Pancreas (tissue), 10 donors: ENCODE data around the gene CAPRIN1. TPM values are rescaled to one million over a fixed set of nuclear protein-coding genes. Genes with fewer than 3 reads are reported as not detected.

Experiments used
- ATAC-seq, 4 donors: fragments of 200-7000 bp; cut with Tn5 transposase; one replicate each; pipeline versions ENCODE4 v1.8.0 to v1.9.1; 2020; ENCODE audit warnings: mild to moderate bottlenecking in 4 of 4, moderate library complexity in 4 of 4
- DNase-seq, 6 donors: peaks; one replicate each; pipeline ENCODE4 v3.0.0-alpha.2; 2020
- FAIRE-seq: peaks from 2 replicates; lab custom pipeline; 2012; peaks lifted over from hg19 to GRCh38; lab: Jason Lieb, UNC
- H3K27ac ChIP-seq, 4 donors: fragments of 200-600 bp; sonication (generic); 1 replicate in 3 of 4; 2 replicates in 1 of 4; pipeline versions ENCODE4 v1.5.0 to v1.8.0; 2020
- H3K27me3 ChIP-seq, 4 donors: fragments of 200-600 bp; one replicate each; pipeline ENCODE4 v1.8.0; 2021
- H3K36me3 ChIP-seq, 3 donors: fragments of 200-600 bp; sonication (generic) in 1 of 3; one replicate each; pipeline versions ENCODE4 v1.5.0 to v1.8.0; 2020 to 2021
- H3K4me1 ChIP-seq, 3 donors: fragments of 200-600 bp; one replicate each; pipeline ENCODE4 v1.8.0; 2021
- H3K4me3 ChIP-seq, 4 donors: fragments of 200-600 bp; sonication (generic) in 2 of 4; one replicate each; pipeline versions ENCODE4 v1.5.0 to v1.8.0; 2020 to 2021
- H3K9me3 ChIP-seq, 4 donors: fragments of 200-600 bp; one replicate each; pipeline ENCODE4 v1.8.0; 2021
- WGBS, 2 donors: extraction: QIAGEN DNeasy Blood & Tissue Kit; methylation state at CpG; one replicate each; pipeline ENCODE4 v1.1.7; 2013; 5-methylcytosine and 5-hydroxymethylcytosine counted together
- intact Hi-C, 3 donors: fragments of 100-400 bp; cut with DNase I; formaldehyde crosslinking; loops; one replicate each; pipeline versions ENCODE4 v1.11.1 to v1.14.2; 2022
- polyA plus RNA-seq, 2 donors: library from polyadenylated mRNA; stranded (reverse); fragments of 200-250 nt; gene quantifications; one replicate each; pipeline ENCODE4 v1.2.3, GENCODE V29; 2013
- total RNA-seq, 6 donors: library from RNA; stranded (reverse); fragmentation: NEBNext Ultra II Directional in 4 of 6; extraction: Animal tissue kit (Norgen Biotek cat#: 25700) in 4 of 6; gene quantifications; one replicate each; pipeline versions ENCODE4 v1.2.1 to v1.2.4, GENCODE V29; 2021 to 2023
- TF ChIP-seq, protein P1 (sequence below), 4 donors: fragments of 200-600 bp; sonication (generic) in 3 of 4; IDR thresholded peaks; one replicate each; pipeline versions ENCODE4 v1.5.0 to v1.8.0; 2021; ENCODE audit warnings: antibody characterized with exemption in 4 of 4
- donor health status: healthy with polysubstance abuse.
- donor health status: DM: no; HTN: no; CAD: no; lungs with moderate emphysema.
- donor health status: DM: no; HTN: no; CAD: no.
- donor health status: control.
- donor health status: control.
- donor health status: Bipolar disorder and iron deficiency.
- donor health status: DM: yes; HTN: yes; CAD: no.
- donor health status: DM: no; HTN: no; CAD: no.
- donor health status: DM: no; HTN: no; CAD: no.
- donor health status: DM: yes; HTN: yes; CAD: no.

Gene CAPRIN1
- total and polyA plus RNA-seq, 8 donors: 33.9 to 116 (median 93.9) TPM

DNA sequence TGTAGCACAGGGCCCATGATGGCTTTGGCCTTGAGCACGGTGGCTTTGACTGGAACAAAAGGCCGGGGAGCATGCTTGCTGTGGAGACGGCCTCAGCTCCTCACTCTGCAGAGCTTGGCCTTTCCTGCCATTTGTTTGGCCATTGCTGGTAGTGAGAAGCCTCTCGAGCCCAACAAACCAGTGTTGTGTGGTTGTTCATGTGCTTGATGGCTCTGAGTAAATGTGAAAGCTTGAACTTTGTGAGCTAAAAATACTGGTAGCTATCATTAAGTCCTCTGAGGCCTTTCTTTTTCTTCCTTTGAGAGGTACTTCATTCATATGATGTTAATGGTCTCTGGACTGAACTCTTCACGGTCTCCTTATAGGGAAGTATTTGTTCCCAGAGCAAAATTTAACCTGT is 93.5 kb downstream of the CAPRIN1 start:
- intact Hi-C loops: no loop called here
- Histone ChIP-seq H3K27me3 (no peaks in the 10 kb centered on the region), H3K36me3 (peaks cover 0 to 88% (median 54%) of the 10 kb centered on the region in 3 donors), H3K27ac (no peak overlapping the region), H3K4me3 (no peak overlapping the region), H3K9me3 (no peaks in the 10 kb centered on the region), H3K4me1 (no peaks in the 10 kb centered on the region)
- no peak for ATAC-seq
- FAIRE-seq: no peak
- WGBS, 2 donors: 83 to 90% methylated on average over 5 of the region's 5 CpGs
- no peak for DNase-seq
- TF ChIP-seq, protein P1, sequence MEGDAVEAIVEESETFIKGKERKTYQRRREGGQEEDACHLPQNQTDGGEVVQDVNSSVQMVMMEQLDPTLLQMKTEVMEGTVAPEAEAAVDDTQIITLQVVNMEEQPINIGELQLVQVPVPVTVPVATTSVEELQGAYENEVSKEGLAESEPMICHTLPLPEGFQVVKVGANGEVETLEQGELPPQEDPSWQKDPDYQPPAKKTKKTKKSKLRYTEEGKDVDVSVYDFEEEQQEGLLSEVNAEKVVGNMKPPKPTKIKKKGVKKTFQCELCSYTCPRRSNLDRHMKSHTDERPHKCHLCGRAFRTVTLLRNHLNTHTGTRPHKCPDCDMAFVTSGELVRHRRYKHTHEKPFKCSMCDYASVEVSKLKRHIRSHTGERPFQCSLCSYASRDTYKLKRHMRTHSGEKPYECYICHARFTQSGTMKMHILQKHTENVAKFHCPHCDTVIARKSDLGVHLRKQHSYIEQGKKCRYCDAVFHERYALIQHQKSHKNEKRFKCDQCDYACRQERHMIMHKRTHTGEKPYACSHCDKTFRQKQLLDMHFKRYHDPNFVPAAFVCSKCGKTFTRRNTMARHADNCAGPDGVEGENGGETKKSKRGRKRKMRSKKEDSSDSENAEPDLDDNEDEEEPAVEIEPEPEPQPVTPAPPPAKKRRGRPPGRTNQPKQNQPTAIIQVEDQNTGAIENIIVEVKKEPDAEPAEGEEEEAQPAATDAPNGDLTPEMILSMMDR (IDR thresholded peaks at IDR 0.05): no peak

DNA sequence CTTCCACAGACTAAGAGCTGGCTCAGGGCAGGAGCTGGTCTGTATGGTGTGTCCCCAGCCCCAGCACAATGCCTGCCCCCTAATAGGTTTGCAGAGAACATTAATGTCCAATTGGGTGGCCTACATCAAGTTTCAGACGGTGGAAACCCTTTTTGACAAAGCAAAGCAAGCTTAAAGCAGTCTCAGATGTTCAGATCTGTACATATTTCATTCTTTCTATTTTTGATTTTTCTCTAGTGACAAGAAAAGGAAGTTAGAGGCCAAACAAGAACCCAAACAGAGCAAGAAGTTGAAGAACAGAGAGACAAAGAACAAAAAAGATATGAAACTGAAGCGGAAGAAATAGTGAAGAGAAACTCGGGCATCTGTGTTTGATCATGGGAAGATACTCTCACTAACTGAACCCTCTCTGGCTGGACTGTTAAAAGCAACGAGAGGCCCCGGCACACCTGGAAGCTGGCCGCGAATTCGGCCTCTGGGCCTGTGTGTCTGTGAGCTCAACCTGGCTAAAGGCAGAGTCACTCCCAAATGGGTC is 94.4 kb downstream of the CAPRIN1 start:
- intact Hi-C loops: no loop called here
- no peaks in the 10 kb centered on the region for H3K9me3 ChIP-seq
- H3K27ac ChIP-seq: no peak overlapping the region
- no peak for DNase-seq
- TF ChIP-seq, protein P1 (IDR thresholded peaks at IDR 0.05): no peak
- no peaks in the 10 kb centered on the region for H3K4me1 ChIP-seq
- WGBS, 2 donors: 83 to 88% methylated on average over 8 of the region's 8 CpGs
- H3K27me3 ChIP-seq: no peaks in the 10 kb centered on the region
- peaks cover 0 to 80% (median 50%) of the 10 kb centered on the region in 3 donors for H3K36me3 ChIP-seq
- H3K4me3 ChIP-seq: no peak overlapping the region
- no peak for FAIRE-seq
- no peak for ATAC-seq

DNA sequence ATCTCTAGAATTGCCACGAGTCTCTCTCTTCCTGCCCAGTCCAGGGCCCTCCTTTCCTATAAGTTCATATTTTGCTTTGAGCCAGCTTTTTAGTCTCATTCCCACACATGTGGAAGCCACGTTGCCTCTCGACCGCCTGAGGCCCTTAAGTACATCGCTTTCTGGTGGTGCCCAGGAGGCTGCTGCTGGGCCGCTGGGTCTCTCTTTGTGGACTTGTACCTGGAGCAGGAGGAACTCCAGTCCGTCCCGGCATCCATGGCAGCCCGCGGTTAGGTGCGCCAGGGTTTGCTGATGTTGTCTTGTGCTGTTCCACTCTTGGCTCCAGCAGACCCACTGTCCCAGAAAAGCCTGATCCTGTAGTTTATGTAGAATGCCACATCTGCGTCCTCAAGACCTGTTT is 94.9 kb downstream of the CAPRIN1 start:
- TF ChIP-seq, protein P1 (IDR thresholded peaks at IDR 0.05): no peak
- no peak overlapping the region for H3K27ac ChIP-seq
- ATAC-seq (no peak), DNase-seq (no peak), FAIRE-seq (no peak)
- no peaks in the 10 kb centered on the region for H3K4me1 ChIP-seq
- H3K9me3 ChIP-seq: no peaks in the 10 kb centered on the region
- H3K36me3 ChIP-seq: peaks cover 0 to 76% (median 47%) of the 10 kb centered on the region in 3 donors
- no peak overlapping the region for H3K4me3 ChIP-seq
- intact Hi-C loops: no loop called here
- WGBS, 2 donors: 90 to 96% methylated on average over 12 of the region's 12 CpGs
- no peaks in the 10 kb centered on the region for H3K27me3 ChIP-seq

DNA sequence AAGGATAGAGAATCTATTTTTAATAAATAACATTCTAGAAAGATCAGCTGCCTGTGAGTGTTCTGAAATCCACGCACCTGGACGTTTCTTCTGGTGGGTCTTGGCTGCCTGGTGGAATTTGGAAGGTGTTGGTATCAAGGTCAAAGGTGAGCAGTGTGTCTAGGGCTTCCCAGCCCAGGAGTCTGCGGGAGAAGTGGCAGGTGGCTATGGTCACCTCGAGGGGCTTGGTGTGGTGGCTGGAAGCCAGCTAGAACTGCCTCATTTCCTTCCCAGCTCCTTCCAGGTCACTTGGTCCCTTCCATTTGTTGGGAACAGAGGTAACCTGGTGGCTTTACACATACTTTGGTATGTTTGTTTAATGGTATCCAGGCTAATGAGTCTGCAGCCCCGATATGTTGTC is 95.3 kb downstream of the CAPRIN1 start:
- WGBS, 2 donors: 50 to 51% methylated on average over 5 of the region's 5 CpGs

DNA sequence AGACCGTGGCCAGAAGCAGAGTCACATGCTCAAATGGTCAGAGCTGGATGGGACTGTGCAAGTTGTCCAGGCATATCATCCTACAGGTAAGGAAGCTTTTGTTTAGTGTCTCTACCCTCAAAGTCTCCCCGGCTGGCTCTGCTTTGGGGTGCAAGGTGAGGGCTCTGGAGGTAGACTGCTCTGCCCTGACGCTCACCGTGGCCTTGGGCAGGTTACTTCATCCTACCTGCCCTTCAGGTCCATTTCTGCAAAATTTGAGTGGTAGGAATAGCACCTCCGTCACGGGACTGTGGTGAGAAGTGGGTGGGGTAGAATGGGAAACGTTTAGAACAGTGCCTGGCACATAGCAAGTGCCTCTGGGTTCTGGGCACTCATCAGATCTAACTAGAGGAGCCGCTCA is 96.0 kb downstream of the CAPRIN1 start:
- TF ChIP-seq, protein P1 (IDR thresholded peaks at IDR 0.05): no peak
- intact Hi-C loops: no loop called here
- Histone ChIP-seq H3K36me3 (peaks cover 0 to 65% (median 37%) of the 10 kb centered on the region in 3 donors), H3K4me3 (no peak overlapping the region), H3K27me3 (no peaks in the 10 kb centered on the region), H3K27ac (no peak overlapping the region), H3K9me3 (no peaks in the 10 kb centered on the region), H3K4me1 (no peaks in the 10 kb centered on the region)
- DNase-seq (no peak), ATAC-seq (no peak), FAIRE-seq (no peak)
- 85 to 87% methylated on average over 8 of the region's 8 CpGs for WGBS, 2 donors

More for the DNA sequence above, 95.3 kb downstream of the CAPRIN1 start:
- no peaks in the 10 kb centered on the region for H3K4me1 ChIP-seq
- TF ChIP-seq, protein P1 (IDR thresholded peaks at IDR 0.05): no peak
- ATAC-seq (no peak), DNase-seq (no peak), FAIRE-seq (no peak)
- no peaks in the 10 kb centered on the region for H3K9me3 ChIP-seq
- H3K36me3 ChIP-seq: peaks cover 0 to 72% (median 43%) of the 10 kb centered on the region in 3 donors
- intact Hi-C loops: no loop called here
- H3K27ac ChIP-seq: no peak overlapping the region
- no peaks in the 10 kb centered on the region for H3K27me3 ChIP-seq
- no peak overlapping the region for H3K4me3 ChIP-seq
